Measurements from ENCODE around the gene FAT1.

The FAT1 gene

DNA sequence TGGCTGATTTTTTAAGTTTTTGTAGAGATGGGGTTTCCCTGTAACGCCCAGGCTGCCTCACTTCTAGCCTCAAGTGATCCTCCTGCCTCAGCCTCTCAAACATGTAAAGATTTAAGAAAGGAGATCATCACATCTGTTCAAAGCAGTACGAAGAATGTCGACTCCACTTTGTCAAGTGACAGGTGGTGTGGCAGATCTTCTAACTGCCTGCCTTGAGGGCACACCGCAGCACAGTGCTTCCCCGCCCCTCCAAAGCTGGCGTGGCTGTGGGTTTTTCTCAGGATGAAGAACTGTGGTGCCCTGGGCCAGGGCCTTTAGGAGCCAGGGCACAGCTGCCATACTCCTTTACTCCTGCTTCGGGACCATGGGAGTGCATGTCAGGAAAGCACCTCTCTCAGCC lies 125.0 kb downstream of the FAT1 start:
- no peak overlapping the region for H3K9ac ChIP-seq (ENCODE audit: low read length)
- H3K36me3 ChIP-seq (replicated peaks; ENCODE audit: insufficient read depth, low read length): peaks cover 8% of the 10 kb centered on the region; the same call in 1 of the 2 replicates
- H3K27me3 ChIP-seq (replicated peaks; ENCODE audit: insufficient read depth, low read length): no peaks in the 10 kb centered on the region
- no peaks in the 10 kb centered on the region for H3K4me1 ChIP-seq (ENCODE audit: low read length)
- no peak for DNase-seq
- no peak overlapping the region for H3K4me3 ChIP-seq (ENCODE audit: low read length)
- H3K9me2 ChIP-seq (replicated peaks; ENCODE audit: insufficient read depth, low read length): no peaks in the 10 kb centered on the region
- no peaks in the 10 kb centered on the region for H3K79me2 ChIP-seq (ENCODE audit: low read length)
- H3K4me2 ChIP-seq (ENCODE audit: low read depth, low read length): no peak overlapping the region
- no peaks in the 10 kb centered on the region for H3F3A ChIP-seq (ENCODE audit: insufficient read depth, low read length)
- H4K20me1 ChIP-seq (ENCODE audit: insufficient read depth, low read length): no peaks in the 10 kb centered on the region
- H2AFZ ChIP-seq (ENCODE audit: low read length): no peak overlapping the region
- no peak overlapping the region for H3K27ac ChIP-seq (ENCODE audit: low read length)
- no peaks in the 10 kb centered on the region for H3K9me3 ChIP-seq (replicated peaks; ENCODE audit: insufficient read depth, low read length)
- TF ChIP-seq, protein P1, sequence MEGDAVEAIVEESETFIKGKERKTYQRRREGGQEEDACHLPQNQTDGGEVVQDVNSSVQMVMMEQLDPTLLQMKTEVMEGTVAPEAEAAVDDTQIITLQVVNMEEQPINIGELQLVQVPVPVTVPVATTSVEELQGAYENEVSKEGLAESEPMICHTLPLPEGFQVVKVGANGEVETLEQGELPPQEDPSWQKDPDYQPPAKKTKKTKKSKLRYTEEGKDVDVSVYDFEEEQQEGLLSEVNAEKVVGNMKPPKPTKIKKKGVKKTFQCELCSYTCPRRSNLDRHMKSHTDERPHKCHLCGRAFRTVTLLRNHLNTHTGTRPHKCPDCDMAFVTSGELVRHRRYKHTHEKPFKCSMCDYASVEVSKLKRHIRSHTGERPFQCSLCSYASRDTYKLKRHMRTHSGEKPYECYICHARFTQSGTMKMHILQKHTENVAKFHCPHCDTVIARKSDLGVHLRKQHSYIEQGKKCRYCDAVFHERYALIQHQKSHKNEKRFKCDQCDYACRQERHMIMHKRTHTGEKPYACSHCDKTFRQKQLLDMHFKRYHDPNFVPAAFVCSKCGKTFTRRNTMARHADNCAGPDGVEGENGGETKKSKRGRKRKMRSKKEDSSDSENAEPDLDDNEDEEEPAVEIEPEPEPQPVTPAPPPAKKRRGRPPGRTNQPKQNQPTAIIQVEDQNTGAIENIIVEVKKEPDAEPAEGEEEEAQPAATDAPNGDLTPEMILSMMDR (IDR thresholded peaks at IDR 0.05; ENCODE audit: low read length): no peak
- TF ChIP-seq EZH2 (optimal IDR thresholded peaks at IDR 0.05; ENCODE audit: low read depth, low read length) (no peak), EZH2phosphoT487 (IDR thresholded peaks at IDR 0.05; ENCODE audit: low read length) (no peak)

DNA sequence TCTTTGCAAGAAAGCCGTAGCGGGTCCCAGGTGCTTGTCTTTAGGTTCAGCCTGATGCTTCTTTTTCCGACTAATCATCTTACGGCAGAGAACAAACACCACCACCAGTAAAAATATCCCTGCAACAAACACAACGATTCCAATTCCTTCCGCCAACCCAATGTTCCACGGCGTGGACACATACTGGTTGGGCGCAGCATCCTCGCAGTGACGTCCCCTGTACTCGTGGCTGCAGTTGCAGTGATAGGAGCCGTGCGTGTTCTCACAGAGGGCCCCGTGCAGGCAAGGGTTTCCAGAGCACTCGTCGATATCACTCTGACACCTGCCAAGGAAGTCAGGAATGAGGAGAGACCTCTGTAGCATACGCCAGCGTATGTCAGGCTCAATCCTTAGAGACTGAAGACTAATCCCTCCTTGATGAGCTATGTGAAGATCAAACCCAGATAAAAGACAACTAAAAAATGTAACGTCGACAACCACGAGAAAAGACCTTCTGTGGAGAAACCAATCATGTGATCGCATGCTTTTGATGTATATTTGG lies 126.7 kb downstream of the FAT1 start:
- Histone ChIP-seq H3F3A (ENCODE audit: insufficient read depth, low read length) (no peaks in the 10 kb centered on the region), H3K9me2 (replicated peaks; ENCODE audit: insufficient read depth, low read length) (no peaks in the 10 kb centered on the region), H3K27ac (ENCODE audit: low read length) (no peak overlapping the region), H3K4me2 (ENCODE audit: low read depth, low read length) (no peak overlapping the region), H3K36me3 (replicated peaks; ENCODE audit: insufficient read depth, low read length) (peaks cover 8% of the 10 kb centered on the region; the same call in 1 of the 2 replicates), H4K20me1 (ENCODE audit: insufficient read depth, low read length) (peaks cover 4% of the 10 kb centered on the region; the same call in 1 of the 2 replicates), H2AFZ (ENCODE audit: low read length) (no peak overlapping the region), H3K9me3 (replicated peaks; ENCODE audit: insufficient read depth, low read length) (no peaks in the 10 kb centered on the region), H3K27me3 (replicated peaks; ENCODE audit: insufficient read depth, low read length) (no peaks in the 10 kb centered on the region), H3K79me2 (ENCODE audit: low read length) (no peaks in the 10 kb centered on the region), H3K9ac (ENCODE audit: low read length) (no peak overlapping the region), H3K4me3 (ENCODE audit: low read length) (no peak overlapping the region), H3K4me1 (ENCODE audit: low read length) (no peaks in the 10 kb centered on the region)
- TF ChIP-seq EZH2phosphoT487 (IDR thresholded peaks at IDR 0.05; ENCODE audit: low read length): no peak
- TF ChIP-seq, protein P1 (IDR thresholded peaks at IDR 0.05; ENCODE audit: low read length): no peak
- no peak for TF ChIP-seq EZH2 (optimal IDR thresholded peaks at IDR 0.05; ENCODE audit: low read depth, low read length)
- DNase-seq: no peak

DNA sequence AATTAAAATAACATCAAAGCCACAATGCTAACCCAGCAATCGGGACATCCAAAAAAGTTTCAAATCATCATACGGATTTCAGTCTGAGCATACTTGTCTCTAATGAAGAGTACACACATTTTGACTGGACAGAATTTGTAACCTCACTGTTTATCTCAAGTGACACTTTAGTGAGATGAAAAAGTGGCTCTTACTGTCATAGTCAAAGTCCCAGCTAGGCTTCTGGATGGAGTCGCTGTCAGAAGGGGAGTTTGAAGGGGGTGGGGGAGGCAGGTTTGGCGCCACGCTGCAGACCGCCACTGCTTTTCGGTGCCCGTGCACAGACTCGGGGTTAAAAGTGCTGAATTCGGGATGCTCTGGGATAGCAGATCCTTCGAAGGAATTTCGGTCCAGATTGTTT lies 127.3 kb downstream of the FAT1 start:
- Histone ChIP-seq H3F3A (ENCODE audit: insufficient read depth, low read length) (no peaks in the 10 kb centered on the region), H3K79me2 (ENCODE audit: low read length) (no peaks in the 10 kb centered on the region), H3K9me3 (replicated peaks; ENCODE audit: insufficient read depth, low read length) (no peaks in the 10 kb centered on the region), H4K20me1 (ENCODE audit: insufficient read depth, low read length) (peaks cover 4% of the 10 kb centered on the region; the same call in 1 of the 2 replicates), H3K36me3 (replicated peaks; ENCODE audit: insufficient read depth, low read length) (peaks cover 8% of the 10 kb centered on the region; the same call in 1 of the 2 replicates), H3K9ac (ENCODE audit: low read length) (no peak overlapping the region), H3K27me3 (replicated peaks; ENCODE audit: insufficient read depth, low read length) (no peaks in the 10 kb centered on the region), H2AFZ (ENCODE audit: low read length) (no peak overlapping the region), H3K4me2 (ENCODE audit: low read depth, low read length) (no peak overlapping the region), H3K27ac (ENCODE audit: low read length) (no peak overlapping the region), H3K9me2 (replicated peaks; ENCODE audit: insufficient read depth, low read length) (no peaks in the 10 kb centered on the region), H3K4me3 (ENCODE audit: low read length) (no peak overlapping the region), H3K4me1 (ENCODE audit: low read length) (no peaks in the 10 kb centered on the region)
- TF ChIP-seq EZH2phosphoT487 (IDR thresholded peaks at IDR 0.05; ENCODE audit: low read length): no peak
- no peak for TF ChIP-seq EZH2 (optimal IDR thresholded peaks at IDR 0.05; ENCODE audit: low read depth, low read length)
- TF ChIP-seq, protein P1 (IDR thresholded peaks at IDR 0.05; ENCODE audit: low read length): no peak
- DNase-seq: no peak
